Trophoblast cell (in vitro differentiated cells and primary cell): Measurements from ENCODE around the gene SFMBT1.
"Not testable (repeated sequence)": the region's sequence is repeated elsewhere in the genome, so short reads cannot be mapped to it uniquely, and the experiment has no call there.

Source experiments
- DNase-seq, 2 donors: peaks; one replicate each; pipeline ENCODE4 v3.0.0-alpha.2; 2016
- H2AFZ ChIP-seq: 2 replicates; pipeline ENCODE4 v1.6.1; 2013; ENCODE audit warnings: low read length, moderate library complexity, mild to moderate bottlenecking; ENCODE audit not compliant: insufficient read depth, poor library complexity
- H2AK5ac ChIP-seq: 2 replicates; pipeline ENCODE4 v1.6.1; 2013; ENCODE audit warnings: mild to moderate bottlenecking, low read length
- H2BK120ac ChIP-seq: 2 replicates; pipeline ENCODE4 v1.6.1; 2013; ENCODE audit warnings: low read length, mild to moderate bottlenecking, moderate library complexity; ENCODE audit not compliant: insufficient read depth, poor library complexity
- H2BK12ac ChIP-seq: 2 replicates; pipeline ENCODE4 v1.6.1; 2013; ENCODE audit warnings: mild to moderate bottlenecking, low read length, moderate library complexity
- H2BK5ac ChIP-seq: 2 replicates; pipeline ENCODE4 v1.6.1; 2013; ENCODE audit warnings: low read length, low read depth, moderate library complexity, mild to moderate bottlenecking; ENCODE audit not compliant: poor library complexity
- H3K14ac ChIP-seq: 2 replicates; pipeline ENCODE4 v1.6.1; 2013; ENCODE audit warnings: mild to moderate bottlenecking, low read length
- H3K18ac ChIP-seq: 2 replicates; pipeline ENCODE4 v1.6.1; 2013; ENCODE audit warnings: mild to moderate bottlenecking, low read length
- H3K23ac ChIP-seq: 2 replicates; pipeline ENCODE4 v1.6.1; 2013; ENCODE audit warnings: low read length
- H3K27ac ChIP-seq: 2 replicates; pipeline ENCODE4 v1.5.1; 2013; ENCODE audit warnings: low read depth, mild to moderate bottlenecking, inconsistent platforms, low read length, moderate library complexity
- H3K27me3 ChIP-seq: 2 replicates; pipeline ENCODE4 v1.6.1; 2013; ENCODE audit warnings: inconsistent platforms, mild to moderate bottlenecking, low read length, moderate library complexity; ENCODE audit not compliant: insufficient read depth
- H3K36me3 ChIP-seq, 2 experiments: 1 replicate in 1 of 2; 2 replicates in 1 of 2; pipeline ENCODE4 v1.6.1; 2013; ENCODE audit warnings: low read length in 2 of 2, mild to moderate bottlenecking in 2 of 2, moderate library complexity in 1 of 2; ENCODE audit not compliant: insufficient read depth in 2 of 2, control insufficient read depth in 1 of 2
- H3K4ac ChIP-seq: 2 replicates; pipeline ENCODE4 v1.6.1; 2013; ENCODE audit warnings: low read depth, mild to moderate bottlenecking, low read length, moderate library complexity
- H3K4me1 ChIP-seq, 2 experiments: 1 replicate in 1 of 2; 2 replicates in 1 of 2; pipeline ENCODE4 v1.6.1; 2013; ENCODE audit warnings: low read length in 2 of 2, mild to moderate bottlenecking in 2 of 2, moderate library complexity in 1 of 2; ENCODE audit not compliant: insufficient read depth in 2 of 2, control insufficient read depth in 1 of 2
- H3K4me2 ChIP-seq: 2 replicates; pipeline ENCODE4 v1.6.1; 2013; ENCODE audit warnings: inconsistent platforms, mild to moderate bottlenecking, low read length, moderate library complexity
- H3K4me3 ChIP-seq: 2 replicates; pipeline ENCODE4 v1.5.1; 2013; ENCODE audit warnings: mild to moderate bottlenecking, low read depth, low read length, inconsistent platforms
- H3K79me1 ChIP-seq: one replicate; pipeline ENCODE4 v1.6.1; 2013; ENCODE audit warnings: low read length
- H3K79me2 ChIP-seq: 2 replicates; pipeline ENCODE4 v1.6.1; 2013; ENCODE audit warnings: low read length, mild to moderate bottlenecking; ENCODE audit not compliant: control insufficient read depth, insufficient read depth, poor library complexity
- H3K9ac ChIP-seq: 2 replicates; pipeline ENCODE4 v1.6.1; 2013; ENCODE audit warnings: mild to moderate bottlenecking, low read length
- H3K9me3 ChIP-seq: 2 replicates; pipeline ENCODE4 v1.6.1; 2013; ENCODE audit warnings: low read depth, mild to moderate bottlenecking, control low read depth, inconsistent platforms, low read length; ENCODE audit not compliant: insufficient read depth
- H4K12ac ChIP-seq: 2 replicates; pipeline ENCODE4 v1.6.1; 2013; ENCODE audit warnings: low read depth, mild to moderate bottlenecking, low read length, moderate library complexity
- H4K8ac ChIP-seq: 2 replicates; pipeline ENCODE4 v1.6.1; 2013; ENCODE audit warnings: low read depth, mild to moderate bottlenecking, low read length, moderate library complexity
- H4K91ac ChIP-seq: one replicate; pipeline ENCODE4 v1.6.1; 2013; ENCODE audit warnings: low read depth, mild to moderate bottlenecking, low read length, moderate library complexity
- WGBS: extraction: QIAGEN DNeasy Blood & Tissue Kit; methylation state at CpG from one replicate; pipeline ENCODE4 v1.1.7; 2013; ENCODE audit warnings: missing lambda C conversion rate; ENCODE audit not compliant: insufficient read length, insufficient coverage; ENCODE audit errors: extremely low coverage; 5-methylcytosine and 5-hydroxymethylcytosine counted together

Gene SFMBT1

GRCh38 chr3:53035018-53035417 is 10.9 kb downstream of the SFMBT1 start:
- H3K23ac ChIP-seq, H2AFZ ChIP-seq, DNase-seq, H3K4me3 ChIP-seq, H2BK5ac ChIP-seq, H3K9me3 ChIP-seq, H3K79me2 ChIP-seq, H2BK12ac ChIP-seq, H3K18ac ChIP-seq, H4K91ac ChIP-seq, H2AK5ac ChIP-seq, H4K8ac ChIP-seq, H3K14ac ChIP-seq, H3K27ac ChIP-seq, H4K12ac ChIP-seq, H3K4ac ChIP-seq, H3K4me2 ChIP-seq, H3K79me1 ChIP-seq, H3K9ac ChIP-seq, H3K4me1 ChIP-seq, H2BK120ac ChIP-seq, H3K36me3 ChIP-seq, H3K27me3 ChIP-seq: not testable (repeated sequence)
- WGBS = no CpG with 5 or more reads among the region's 5 CpGs

GRCh38 chr3:53034411-53034810 is 11.5 kb downstream of the SFMBT1 start:
- H3K9me3 ChIP-seq, H2BK5ac ChIP-seq, DNase-seq, H2AFZ ChIP-seq, H3K79me2 ChIP-seq, H4K12ac ChIP-seq, H3K4me2 ChIP-seq, H3K79me1 ChIP-seq, H3K27ac ChIP-seq, H4K8ac ChIP-seq, H3K9ac ChIP-seq, H2BK120ac ChIP-seq, H3K4me1 ChIP-seq, H3K27me3 ChIP-seq, H3K23ac ChIP-seq, H3K36me3 ChIP-seq, H2AK5ac ChIP-seq, H2BK12ac ChIP-seq, H3K4me3 ChIP-seq, H3K18ac ChIP-seq, H3K4ac ChIP-seq, H3K14ac ChIP-seq, H4K91ac ChIP-seq: not testable (repeated sequence)
- no CpG with 5 or more reads among the region's 10 CpGs for WGBS

- no peak overlapping the region for H2BK120ac ChIP-seq
- H3K4me3 ChIP-seq = no peak overlapping the region
- H3K79me2 ChIP-seq = no peaks in the 10 kb centered on the region
- no peak overlapping the region for H2AK5ac ChIP-seq
- H3K27me3 ChIP-seq = no peaks in the 10 kb centered on the region
- no peaks in the 10 kb centered on the region for H3K4me1 ChIP-seq
- no peak for DNase-seq
- H3K9me3 ChIP-seq = no peaks in the 10 kb centered on the region
- H3K36me3 ChIP-seq = no peaks in the 10 kb centered on the region
- no peak overlapping the region for H3K23ac ChIP-seq
- no peak overlapping the region for H3K27ac ChIP-seq
- H3K4me2 ChIP-seq = no peak overlapping the region
- H3K9ac ChIP-seq = no peak overlapping the region
- H2BK5ac ChIP-seq = no peak overlapping the region
- H3K4ac ChIP-seq = no peak overlapping the region
- no peak overlapping the region for H4K12ac ChIP-seq
- H2BK12ac ChIP-seq = no peak overlapping the region
- no peak overlapping the region for H4K91ac ChIP-seq
- H4K8ac ChIP-seq = no peak overlapping the region
- no peaks in the 10 kb centered on the region for H3K79me1 ChIP-seq
- no peak overlapping the region for H3K18ac ChIP-seq
- H2AFZ ChIP-seq = no peak overlapping the region
- H3K14ac ChIP-seq = no peak overlapping the region
These were observed 13.3 kb downstream of the SFMBT1 start for GRCh38 chr3:53032609-53033008.

- H3K79me1 ChIP-seq = no peaks in the 10 kb centered on the region
- no peak overlapping the region for H2BK12ac ChIP-seq
- H4K12ac ChIP-seq = no peak overlapping the region
- DNase-seq = no peak
- H3K9me3 ChIP-seq = no peaks in the 10 kb centered on the region
- no peak overlapping the region for H4K8ac ChIP-seq
- H2AFZ ChIP-seq = no peak overlapping the region
- no peak overlapping the region for H3K18ac ChIP-seq
- H3K27ac ChIP-seq = no peak overlapping the region
- whole genome bisulfite sequencing = no CpG with 5 or more reads among the region's 4 CpGs
- no peaks in the 10 kb centered on the region for H3K27me3 ChIP-seq
- H4K91ac ChIP-seq = no peak overlapping the region
- H3K23ac ChIP-seq = no peak overlapping the region
- no peak overlapping the region for H2AK5ac ChIP-seq
- no peak overlapping the region for H3K4me3 ChIP-seq
- H2BK120ac ChIP-seq = no peak overlapping the region
- H2BK5ac ChIP-seq = no peak overlapping the region
- no peaks in the 10 kb centered on the region for H3K36me3 ChIP-seq
- no peaks in the 10 kb centered on the region for H3K4me1 ChIP-seq
- H3K79me2 ChIP-seq = no peaks in the 10 kb centered on the region
- no peak overlapping the region for H3K4ac ChIP-seq
- H3K9ac ChIP-seq = no peak overlapping the region
- no peak overlapping the region for H3K14ac ChIP-seq
- H3K4me2 ChIP-seq = no peak overlapping the region
These were observed 15.0 kb downstream of the SFMBT1 start for GRCh38 chr3:53030619-53031449.
